GM18907 (cell line): ENCODE measurements around the gene ARHGEF19.

Source experiments
- ATAC-seq: cut with Tn5 transposase; IDR thresholded peaks from one replicate; pipeline ENCODE4 v1.9.1; 2021; ENCODE audit warnings: mild to moderate bottlenecking, moderate library complexity; ENCODE audit not compliant: unreplicated experiment

Gene ARHGEF19

GRCh38 chr1:16151196-16151994 is 61.1 kb downstream of the ARHGEF19 start:
- ATAC-seq = no peak

DNA sequence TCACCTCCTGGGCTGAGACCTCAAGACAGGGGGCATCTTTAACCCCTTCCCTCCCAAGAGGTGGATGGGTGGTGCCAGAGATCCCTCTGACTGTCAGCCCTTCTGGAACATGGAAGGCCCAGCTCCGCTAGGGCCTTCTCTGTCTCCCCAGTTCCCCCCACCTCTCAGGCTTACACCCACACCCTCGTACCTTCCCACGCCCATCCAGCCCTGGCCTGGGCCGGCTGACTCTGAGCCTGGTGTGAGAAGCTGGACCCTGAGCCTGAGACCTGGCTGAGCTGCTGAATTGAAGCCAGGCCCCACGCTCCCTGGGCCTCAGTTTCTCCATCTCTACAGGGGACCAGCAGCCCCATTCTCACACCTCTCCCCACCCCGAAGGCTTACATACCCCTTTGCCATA is 61.9 kb downstream of the ARHGEF19 start:
- no peak for ATAC-seq

GRCh38 chr1:16149702-16150488 is 62.6 kb downstream of the ARHGEF19 start:
- no peak for ATAC-seq

DNA sequence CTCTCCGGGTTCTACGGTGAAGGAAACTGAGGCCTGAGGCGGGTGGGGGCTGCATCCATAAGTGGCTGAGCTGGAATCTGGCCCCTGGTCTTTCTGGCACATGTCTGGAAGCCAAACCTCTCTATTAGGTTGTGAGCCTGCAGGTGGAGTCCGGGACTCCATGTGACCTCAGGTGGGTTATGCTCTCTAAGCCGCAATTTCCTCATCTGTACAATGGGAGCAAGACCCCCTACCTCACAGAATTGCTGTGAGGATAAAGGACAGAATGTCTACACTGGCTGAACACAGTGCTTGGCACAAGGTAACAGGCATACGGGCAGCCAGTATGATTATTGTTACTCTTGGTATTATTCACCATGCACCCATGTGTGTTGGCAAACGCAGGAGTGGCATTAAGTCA is 63.3 kb downstream of the ARHGEF19 start:
- no peak for ATAC-seq

GRCh38 chr1:16148329-16149092 is 63.9 kb downstream of the ARHGEF19 start:
- ATAC-seq = no peak
